HCT116 (cell line): Measurements from ENCODE around the gene SLC3A2. TPM values are rescaled to one million over a fixed set of nuclear protein-coding genes. Genes with fewer than 3 reads are reported as not detected.
A peak's percentile ranks its signal among the peaks of the same experiment; 100 is the strongest.

Experiments
- ATAC-seq: fragments of 200-7000 bp; cut with Tn5 transposase; 2 replicates; pipeline ENCODE4 v1.9.1; 2020; ENCODE audit warnings: mild to moderate bottlenecking, moderate library complexity
- BruUV-seq: library from RNA; stranded (reverse); fragments of 400-500 nt; replicated peaks from 2 replicates; lab custom pipeline; 2021; lab: Mats Ljungman, UMichigan
- CTCF ChIA-PET: fragments of 300-600 bp; sonication (Branson Sonifier 250); formaldehyde crosslinking; loops from one replicate; lab custom pipeline; 2021; ENCODE audit warnings: antibody characterized with exemption; lab: Charles Lee
- POLR2A ChIA-PET: fragments of 300-600, 350-600 bp; sonication (Branson Sonifier 250); formaldehyde crosslinking; loops from one replicate; lab custom pipeline; 2021; ENCODE audit warnings: antibody characterized with exemption; lab: Charles Lee
- RAD21 ChIA-PET, 2 experiments: fragments of 300-600 bp; sonication (Branson Sonifier 250); formaldehyde crosslinking; loops; one replicate each; lab custom pipeline; 2023; ENCODE audit warnings: low total read pairs in 2 of 2; ENCODE audit not compliant: uncharacterized antibody in 2 of 2, unreplicated experiment in 2 of 2, low non-redundant PET in 1 of 2; lab: Charles Lee
- DNase-seq: peaks from one replicate; pipeline ENCODE4 v3.0.0-alpha.2; 2010; ENCODE audit warnings: low read depth, low spot score
- H2AFZ ChIP-seq: fragments of 200-600 bp; shearing (Covaris generic), sonication (generic); 2 replicates; pipeline ENCODE4 v1.6.1; 2017; ENCODE audit warnings: low read depth, mixed run types, mixed read lengths, antibody characterized with exemption, low read length; ENCODE audit not compliant: poor library complexity, severe bottlenecking
- H3K27ac ChIP-seq: 2 replicates; pipeline ENCODE4 v1.5.1; 2012; ENCODE audit warnings: low read depth, low read length
- H3K27me3 ChIP-seq: fragments of 200-600 bp; sonication (generic); 2 replicates; pipeline ENCODE4 v1.6.1; 2016; ENCODE audit warnings: mixed run types, low read length, mixed read lengths; ENCODE audit not compliant: insufficient read depth
- H3K36me3 ChIP-seq, 2 experiments: fragments of 200-500 bp in 1 of 2; fragments of 200-600 bp in 1 of 2; sonication (Bioruptor generic) in 1 of 2; sonication (generic) in 1 of 2; 2 replicates each; pipeline versions ENCODE4 v1.5.1 to v1.6.1; 2014 to 2016; ENCODE audit warnings: low read length in 2 of 2, inconsistent platforms in 1 of 2, mixed read lengths in 1 of 2, mixed run types in 1 of 2; ENCODE audit not compliant: insufficient read depth in 2 of 2, control insufficient read depth in 1 of 2
- H3K4me1 ChIP-seq, 2 experiments: fragments of 200-600 bp in 1 of 2; sonication (generic) in 1 of 2; 2 replicates each; pipeline versions ENCODE4 v1.5.1 to v1.6.1; 2012 to 2017; ENCODE audit warnings: low read length in 2 of 2, inconsistent platforms in 1 of 2, mild to moderate bottlenecking in 1 of 2, mixed read lengths in 1 of 2, mixed run types in 1 of 2, moderate library complexity in 1 of 2; ENCODE audit not compliant: insufficient read depth in 2 of 2, control insufficient read depth in 1 of 2
- H3K4me2 ChIP-seq: fragments of 200-600 bp; sonication (generic); 2 replicates; pipeline ENCODE4 v1.6.1; 2017; ENCODE audit warnings: mixed run types, low read length, mixed read lengths
- H3K4me3 ChIP-seq, 2 experiments: fragments of 200-600 bp in 1 of 2; sonication (generic) in 1 of 2; replicated peaks in 1 of 2; 2 replicates each; pipeline ENCODE4 v1.5.1; 2011 to 2016; ENCODE audit warnings: low read length in 2 of 2, control low read depth in 1 of 2, low read depth in 1 of 2, mild to moderate bottlenecking in 1 of 2, mixed read lengths in 1 of 2, mixed run types in 1 of 2
- H3K79me2 ChIP-seq: fragments of 200-600 bp; sonication (generic); 2 replicates; pipeline ENCODE4 v1.6.1; 2017; ENCODE audit warnings: mild to moderate bottlenecking, mixed run types, low read length, moderate library complexity, mixed read lengths; ENCODE audit not compliant: insufficient read depth
- H3K9ac ChIP-seq: fragments of 200-600 bp; sonication (generic); 2 replicates; pipeline ENCODE4 v1.6.1; 2016; ENCODE audit warnings: low read length, mixed read lengths
- H3K9me2 ChIP-seq: fragments of 200-600 bp; sonication (generic), shearing (Covaris generic); 2 replicates; pipeline ENCODE4 v1.6.1; 2017; ENCODE audit warnings: mixed run types, mild to moderate bottlenecking, moderate library complexity; ENCODE audit not compliant: insufficient read depth
- H3K9me3 ChIP-seq, 2 experiments: fragments of 200-500 bp in 1 of 2; fragments of 200-600 bp in 1 of 2; sonication (Bioruptor generic) in 1 of 2; sonication (generic) in 1 of 2; 2 replicates each; pipeline ENCODE4 v1.6.1; 2014 to 2017; ENCODE audit warnings: low read length in 2 of 2, mixed read lengths in 2 of 2, inconsistent platforms in 1 of 2, low read depth in 1 of 2, mild to moderate bottlenecking in 1 of 2, mixed run types in 1 of 2, moderate library complexity in 1 of 2; ENCODE audit not compliant: control insufficient read depth in 1 of 2, insufficient read depth in 1 of 2
- H4K20me1 ChIP-seq: fragments of 200-600 bp; sonication (generic), shearing (Covaris generic); 2 replicates; pipeline ENCODE4 v1.6.1; 2017; ENCODE audit warnings: mixed run types, mild to moderate bottlenecking, moderate library complexity; ENCODE audit not compliant: insufficient read depth
- CBX3 ChIP-seq: IDR thresholded peaks from 2 replicates; pipeline ENCODE4 v1.6.1; 2012; ENCODE audit warnings: low read depth
- CEBPB ChIP-seq: IDR thresholded peaks from 2 replicates; pipeline ENCODE4 v1.6.1; 2012; ENCODE audit warnings: low read depth
- EGR1 ChIP-seq: IDR thresholded peaks from 2 replicates; pipeline ENCODE4 v1.6.1; 2012; ENCODE audit warnings: low read depth
- ELF1 ChIP-seq: IDR thresholded peaks from 2 replicates; pipeline ENCODE4 v1.6.1; 2012; ENCODE audit warnings: low read depth, borderline replicate concordance
- POLR2AphosphoS5 ChIP-seq: IDR thresholded peaks from 2 replicates; pipeline ENCODE4 v1.6.1; 2011; ENCODE audit warnings: mild to moderate bottlenecking, low read depth, low read length, moderate library complexity
- TCF7L2 ChIP-seq: IDR thresholded peaks from 2 replicates; pipeline ENCODE4 v1.7.0; 2011; ENCODE audit warnings: borderline replicate concordance, inconsistent platforms; ENCODE audit not compliant: insufficient read depth, insufficient read length; ENCODE audit errors: extremely low read depth
- YY1 ChIP-seq: IDR thresholded peaks from 2 replicates; pipeline ENCODE4 v1.6.1; 2011; ENCODE audit warnings: low read length, low read depth, moderate library complexity, mild to moderate bottlenecking; ENCODE audit not compliant: insufficient replicate concordance; ENCODE audit errors: extremely low read depth
- ZFX ChIP-seq: fragments of 450-650 bp; IDR thresholded peaks from 2 replicates; pipeline ENCODE4 v1.6.1; 2017
- intact Hi-C: fragments of 100-400 bp; cut with micrococcal nuclease; formaldehyde crosslinking; loops from 2 replicates; pipeline ENCODE4 v1.10.0; 2022
- total RNA-seq: library from RNA; stranded (reverse); gene quantifications from one replicate; pipeline ENCODE4 v1.2.1, GENCODE V29; 2021; ENCODE audit not compliant: unreplicated experiment
- TF ChIP-seq, protein P1 (sequence below): IDR thresholded peaks from 2 replicates; pipeline ENCODE4 v1.6.1; 2012; ENCODE audit warnings: low read depth
- TF ChIP-seq, protein P2 (sequence below): IDR thresholded peaks from 2 replicates; pipeline ENCODE4 v1.6.1; 2012
- TF ChIP-seq, protein P3 (sequence below): IDR thresholded peaks from 2 replicates; pipeline ENCODE4 v1.6.1; 2012
- TF ChIP-seq, protein P4 (sequence below), 3 experiments: fragments of 200-600 bp in 1 of 3; sonication (generic) in 1 of 3; IDR thresholded peaks in 2 of 3; conservative IDR thresholded peaks in 1 of 3; 2 replicates each; pipeline ENCODE4 v1.5.1; 2012 to 2017; ENCODE audit warnings: low read depth in 2 of 3, low read length in 2 of 3, antibody characterized with exemption in 1 of 3, borderline replicate concordance in 1 of 3, control low read depth in 1 of 3, mild to moderate bottlenecking in 1 of 3, mixed read lengths in 1 of 3, mixed run types in 1 of 3, moderate library complexity in 1 of 3; ENCODE audit not compliant: insufficient read depth in 1 of 3

The SLC3A2 gene
- total RNA-seq, 1 experiment from 2014 or later, result 418 TPM

DNA sequence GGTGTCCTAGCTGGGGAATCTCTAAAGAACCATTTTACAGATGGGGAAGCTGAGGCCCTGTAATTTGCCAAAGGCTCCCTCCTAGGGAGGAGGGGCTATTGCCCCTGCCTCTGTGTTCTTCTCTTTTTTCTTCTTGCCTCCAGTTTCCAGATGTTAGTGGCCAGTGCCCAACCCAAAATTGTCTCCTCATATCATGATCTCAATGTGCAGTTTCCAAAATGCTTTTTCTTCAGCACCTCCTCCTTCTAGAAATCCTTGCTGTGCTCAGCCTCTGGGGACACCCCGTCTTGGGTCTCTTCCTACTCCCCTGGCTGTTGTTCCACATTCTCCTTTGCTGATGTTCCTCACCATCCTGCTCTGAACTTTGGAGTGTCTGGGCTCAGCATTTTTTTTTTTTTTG lies 50.0 kb downstream of the SLC3A2 start:
- TF ChIP-seq POLR2AphosphoS5 (no peak), TCF7L2 (no peak), ELF1 (no peak), YY1 (no peak), CEBPB (no peak), ZFX (no peak), CBX3 (no peak), EGR1 (no peak)
- TF ChIP-seq, protein P1, sequence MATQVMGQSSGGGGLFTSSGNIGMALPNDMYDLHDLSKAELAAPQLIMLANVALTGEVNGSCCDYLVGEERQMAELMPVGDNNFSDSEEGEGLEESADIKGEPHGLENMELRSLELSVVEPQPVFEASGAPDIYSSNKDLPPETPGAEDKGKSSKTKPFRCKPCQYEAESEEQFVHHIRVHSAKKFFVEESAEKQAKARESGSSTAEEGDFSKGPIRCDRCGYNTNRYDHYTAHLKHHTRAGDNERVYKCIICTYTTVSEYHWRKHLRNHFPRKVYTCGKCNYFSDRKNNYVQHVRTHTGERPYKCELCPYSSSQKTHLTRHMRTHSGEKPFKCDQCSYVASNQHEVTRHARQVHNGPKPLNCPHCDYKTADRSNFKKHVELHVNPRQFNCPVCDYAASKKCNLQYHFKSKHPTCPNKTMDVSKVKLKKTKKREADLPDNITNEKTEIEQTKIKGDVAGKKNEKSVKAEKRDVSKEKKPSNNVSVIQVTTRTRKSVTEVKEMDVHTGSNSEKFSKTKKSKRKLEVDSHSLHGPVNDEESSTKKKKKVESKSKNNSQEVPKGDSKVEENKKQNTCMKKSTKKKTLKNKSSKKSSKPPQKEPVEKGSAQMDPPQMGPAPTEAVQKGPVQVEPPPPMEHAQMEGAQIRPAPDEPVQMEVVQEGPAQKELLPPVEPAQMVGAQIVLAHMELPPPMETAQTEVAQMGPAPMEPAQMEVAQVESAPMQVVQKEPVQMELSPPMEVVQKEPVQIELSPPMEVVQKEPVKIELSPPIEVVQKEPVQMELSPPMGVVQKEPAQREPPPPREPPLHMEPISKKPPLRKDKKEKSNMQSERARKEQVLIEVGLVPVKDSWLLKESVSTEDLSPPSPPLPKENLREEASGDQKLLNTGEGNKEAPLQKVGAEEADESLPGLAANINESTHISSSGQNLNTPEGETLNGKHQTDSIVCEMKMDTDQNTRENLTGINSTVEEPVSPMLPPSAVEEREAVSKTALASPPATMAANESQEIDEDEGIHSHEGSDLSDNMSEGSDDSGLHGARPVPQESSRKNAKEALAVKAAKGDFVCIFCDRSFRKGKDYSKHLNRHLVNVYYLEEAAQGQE, result no peak
- TF ChIP-seq, protein P2, sequence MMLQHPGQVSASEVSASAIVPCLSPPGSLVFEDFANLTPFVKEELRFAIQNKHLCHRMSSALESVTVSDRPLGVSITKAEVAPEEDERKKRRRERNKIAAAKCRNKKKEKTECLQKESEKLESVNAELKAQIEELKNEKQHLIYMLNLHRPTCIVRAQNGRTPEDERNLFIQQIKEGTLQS, result no peak
- TF ChIP-seq, protein P3, sequence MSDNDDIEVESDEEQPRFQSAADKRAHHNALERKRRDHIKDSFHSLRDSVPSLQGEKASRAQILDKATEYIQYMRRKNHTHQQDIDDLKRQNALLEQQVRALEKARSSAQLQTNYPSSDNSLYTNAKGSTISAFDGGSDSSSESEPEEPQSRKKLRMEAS, result no peak
- TF ChIP-seq, protein P4, sequence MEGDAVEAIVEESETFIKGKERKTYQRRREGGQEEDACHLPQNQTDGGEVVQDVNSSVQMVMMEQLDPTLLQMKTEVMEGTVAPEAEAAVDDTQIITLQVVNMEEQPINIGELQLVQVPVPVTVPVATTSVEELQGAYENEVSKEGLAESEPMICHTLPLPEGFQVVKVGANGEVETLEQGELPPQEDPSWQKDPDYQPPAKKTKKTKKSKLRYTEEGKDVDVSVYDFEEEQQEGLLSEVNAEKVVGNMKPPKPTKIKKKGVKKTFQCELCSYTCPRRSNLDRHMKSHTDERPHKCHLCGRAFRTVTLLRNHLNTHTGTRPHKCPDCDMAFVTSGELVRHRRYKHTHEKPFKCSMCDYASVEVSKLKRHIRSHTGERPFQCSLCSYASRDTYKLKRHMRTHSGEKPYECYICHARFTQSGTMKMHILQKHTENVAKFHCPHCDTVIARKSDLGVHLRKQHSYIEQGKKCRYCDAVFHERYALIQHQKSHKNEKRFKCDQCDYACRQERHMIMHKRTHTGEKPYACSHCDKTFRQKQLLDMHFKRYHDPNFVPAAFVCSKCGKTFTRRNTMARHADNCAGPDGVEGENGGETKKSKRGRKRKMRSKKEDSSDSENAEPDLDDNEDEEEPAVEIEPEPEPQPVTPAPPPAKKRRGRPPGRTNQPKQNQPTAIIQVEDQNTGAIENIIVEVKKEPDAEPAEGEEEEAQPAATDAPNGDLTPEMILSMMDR (IDR thresholded peaks at IDR 0.05 in 2 of 3, conservative IDR thresholded peaks at IDR 0.05 in 1 of 3; ENCODE audit: borderline replicate concordance in 1 of 3, insufficient read depth in 1 of 3, low read depth in 2 of 3, low read length in 2 of 3), result no peak
- CTCF ChIA-PET, result interaction anchor here (1.2 to 1.5 kb wide), 3 partner anchors 25 to 93 kb away, joined by 3 to 4 read pairs (median 3); no protein-coding TSS in a partner anchor
- POLR2A ChIA-PET, result interaction anchor here (1.0 to 1.4 kb wide), 2 partner anchors 16 to 89 kb away, joined by 3 to 4 read pairs; no protein-coding TSS in a partner anchor
- Histone ChIP-seq H3K9me2 (no peaks in the 10 kb centered on the region), H3K9ac (no peak overlapping the region), H3K9me3 (no peaks in the 10 kb centered on the region), H3K4me3 (no peak overlapping the region), H4K20me1 (no peaks in the 10 kb centered on the region), H3K4me1 (peaks cover 12 to 16% of the 10 kb centered on the region in 2 experiments), H3K36me3 (no peaks in the 10 kb centered on the region), H3K27me3 (no peaks in the 10 kb centered on the region), H3K79me2 (no peaks in the 10 kb centered on the region), H3K4me2 (peak overlapping the region; percentile 62; the same call in 1 of the 2 replicates), H3K27ac (no peak overlapping the region), H2AFZ (no peak overlapping the region)
- DNase-seq (no peak), ATAC-seq (no peak)
- RAD21 ChIA-PET, result no interaction called here
- BruUV-seq, result no TSS peak
- intact Hi-C loops, result loop anchor here (5.0 kb wide), 1 partner anchor 47 kb away; no protein-coding TSS in a partner anchor
